Upper lobe of left lung (tissue), 4 donors: ENCODE data around the gene CTRL.
"Not testable (repeated sequence)": the region's sequence is repeated elsewhere in the genome, so short reads cannot be mapped to it uniquely, and the experiment has no call there.

ENCODE experiments used
- CTCF ChIP-seq, 6 experiments: fragments of 450-650 bp in 4 of 6; fragments of 200-600 bp in 2 of 6; sonication (generic) in 2 of 6; IDR thresholded peaks; one replicate each; pipeline ENCODE4 v1.5.1; 2016 to 2019; ENCODE audit warnings: antibody characterized with exemption in 6 of 6
- POLR2A ChIP-seq, 4 donors: fragments of 450-650 bp; IDR thresholded peaks; one replicate each; pipeline ENCODE4 v1.5.1; 2016 to 2017; ENCODE audit warnings: antibody characterized with exemption in 4 of 4, mild to moderate bottlenecking in 2 of 4

GRCh38 chr16:67937713-67938112 is 6.1 kb upstream of the CTRL start:
- not testable (repeated sequence) for TF ChIP-seq POLR2A, CTCF (IDR thresholded peaks at IDR 0.05)
